IPS-NIHi11 (cell line): Measurements from ENCODE around the gene RPL21.
"Not testable (repeated sequence)": the region's sequence is repeated elsewhere in the genome, so short reads cannot be mapped to it uniquely, and the experiment has no call there.

ENCODE experiments used
- DNase-seq: peaks from one replicate; pipeline ENCODE4 v3.0.0; 2012; ENCODE audit warnings: mixed read lengths, low spot score

Gene RPL21

GRCh38 chr13:27289011-27289665 is 37.8 kb downstream of the RPL21 start:
- no peak for DNase-seq

GRCh38 chr13:27290715-27291114 is 39.4 kb downstream of the RPL21 start:
- no peak for DNase-seq

- not testable (repeated sequence) for DNase-seq
Observed at GRCh38 chr13:27291967-27292366, 40.6 kb downstream of the RPL21 start.

DNA sequence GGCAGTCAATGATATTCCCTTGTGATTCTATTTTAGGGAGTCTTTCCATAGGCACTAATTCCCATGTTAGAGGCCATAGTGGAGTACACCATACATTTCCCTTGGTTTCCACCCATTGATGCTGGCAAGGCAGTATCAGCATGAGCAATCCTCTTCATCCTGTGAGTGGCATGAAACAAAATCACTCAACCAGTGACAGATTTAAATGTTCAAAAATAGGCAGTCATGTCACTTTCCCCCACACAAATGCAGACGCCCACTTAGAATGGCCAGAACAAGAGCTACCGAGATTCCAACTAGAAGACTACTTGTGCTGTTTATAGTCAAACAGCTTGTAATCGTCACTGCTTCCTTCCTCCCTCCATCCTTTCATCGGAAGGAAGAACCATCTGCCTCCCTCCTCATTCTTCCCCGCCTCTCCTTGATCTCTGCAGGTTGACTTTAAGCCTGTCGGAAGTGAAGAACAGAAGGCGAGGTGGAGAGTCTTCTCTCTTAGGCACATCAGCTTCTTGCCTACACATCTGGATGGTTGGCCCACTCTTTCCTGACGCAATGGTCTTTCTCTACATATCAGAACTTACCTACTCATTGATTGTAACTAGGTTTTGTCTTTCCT is 41.8 kb downstream of the RPL21 start:
- no peak for DNase-seq

DNA sequence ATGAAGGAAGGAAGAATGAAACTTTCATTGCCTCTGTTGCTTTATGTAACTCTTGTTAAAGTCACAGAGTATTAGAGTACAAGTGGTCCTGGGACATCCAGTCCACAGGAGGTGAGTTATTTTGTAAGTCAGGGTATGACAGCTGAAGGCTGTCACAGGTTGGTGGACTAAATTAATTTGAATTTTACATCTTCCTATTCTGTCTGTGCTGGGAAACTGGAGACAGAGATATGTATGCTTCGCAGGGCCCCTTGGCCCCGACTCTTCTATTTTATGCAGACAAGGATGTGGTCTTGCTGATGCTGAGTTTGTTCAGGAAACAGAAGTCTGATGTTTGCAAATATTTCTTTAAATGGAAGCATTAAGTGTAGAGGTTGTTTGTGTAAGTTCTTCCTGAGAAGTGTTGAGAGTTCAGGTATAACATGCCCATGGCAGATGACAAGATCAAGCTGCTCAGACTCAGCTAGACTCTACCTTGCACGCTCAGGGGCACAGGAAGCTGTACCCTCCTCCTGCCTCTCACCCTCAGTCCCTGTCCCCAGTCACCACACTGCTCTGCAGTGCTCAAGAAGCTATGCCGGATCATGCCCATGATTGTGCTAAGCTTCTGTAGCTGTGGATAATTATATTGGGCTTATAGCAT is 42.6 kb downstream of the RPL21 start:
- DNase-seq: no peak

DNA sequence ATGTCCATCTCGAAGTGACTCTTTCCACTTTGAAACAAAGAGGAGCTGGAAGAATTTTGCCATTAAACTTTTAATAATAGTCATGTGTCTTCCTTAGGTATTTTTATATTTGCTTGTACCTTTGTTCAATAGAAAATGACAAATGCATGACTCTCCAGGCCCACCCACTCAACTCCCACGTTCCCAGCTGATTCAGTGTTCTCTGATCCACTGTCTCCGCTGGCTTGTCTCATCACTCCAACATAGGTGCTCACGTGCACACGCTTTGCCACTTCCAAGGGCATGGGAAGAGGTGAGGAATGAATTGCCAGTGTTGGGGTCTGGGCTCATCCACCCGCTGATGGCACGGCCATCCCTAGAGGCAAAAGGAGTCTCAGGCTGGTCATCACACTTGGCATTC is 43.7 kb downstream of the RPL21 start:
- no peak for DNase-seq

- DNase-seq: no peak
Observed at GRCh38 chr13:27295660-27296059, 44.3 kb downstream of the RPL21 start.

GRCh38 chr13:27296496-27296895 is 45.1 kb downstream of the RPL21 start:
- no peak for DNase-seq

- DNase-seq: no peak
Observed at GRCh38 chr13:27298849-27299248, 47.5 kb downstream of the RPL21 start.

DNA sequence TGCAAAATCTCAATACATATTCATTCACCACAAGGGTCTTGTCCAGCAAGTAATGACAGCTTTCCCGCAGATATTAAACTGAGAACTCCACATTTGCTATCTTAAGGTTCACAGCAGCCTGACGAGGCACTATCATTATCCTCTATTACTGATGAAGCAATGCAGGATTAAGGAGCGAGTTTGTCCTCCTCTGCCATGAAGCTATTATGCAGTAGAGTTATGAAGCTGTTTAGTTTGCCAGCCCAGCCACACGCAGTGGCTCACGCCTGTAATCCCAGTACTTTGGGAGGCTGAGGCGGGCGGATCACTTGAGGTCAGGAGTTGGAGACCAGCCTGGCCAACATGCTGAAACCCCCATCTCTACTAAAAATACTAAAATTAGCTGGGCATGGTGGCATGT is 49.0 kb downstream of the RPL21 start:
- DNase-seq: not testable (repeated sequence)

GRCh38 chr13:27300941-27301586 is 49.7 kb downstream of the RPL21 start:
- no peak for DNase-seq

GRCh38 chr13:27302643-27303262 is 51.4 kb downstream of the RPL21 start:
- DNase-seq: no peak

GRCh38 chr13:27304099-27304498 is 52.7 kb downstream of the RPL21 start:
- no peak for DNase-seq

GRCh38 chr13:27304611-27305010 is 53.3 kb downstream of the RPL21 start:
- DNase-seq: no peak
